Colonic mucosa (tissue), 4 donors: ENCODE results near the gene ZNF180. TPM values are rescaled to one million over a fixed set of nuclear protein-coding genes. Genes with fewer than 3 reads are reported as not detected.

ENCODE experiments used
- DNase-seq: peaks from one replicate; pipeline ENCODE4 v3.0.0-alpha.2; 2020
- H3K27ac ChIP-seq: fragments of 200-600 bp; one replicate; pipeline ENCODE4 v1.8.0; 2021
- H3K27me3 ChIP-seq: fragments of 200-600 bp; one replicate; pipeline ENCODE4 v1.8.0; 2021
- H3K36me3 ChIP-seq: fragments of 200-600 bp; one replicate; pipeline ENCODE4 v1.8.0; 2021
- H3K4me1 ChIP-seq: fragments of 200-600 bp; one replicate; pipeline ENCODE4 v1.8.0; 2021; ENCODE audit warnings: mild to moderate bottlenecking
- H3K4me3 ChIP-seq: fragments of 200-600 bp; one replicate; pipeline ENCODE4 v1.8.0; 2021
- H3K9ac ChIP-seq, 2 donors: one replicate each; pipeline ENCODE4 v1.7.0; 2013; ENCODE audit warnings: control low read depth in 2 of 2, low read depth in 2 of 2, low read length in 2 of 2
- H3K9me3 ChIP-seq: fragments of 200-600 bp; one replicate; pipeline ENCODE4 v1.8.0; 2021
- CTCF ChIP-seq: fragments of 200-600 bp; IDR thresholded peaks from one replicate; pipeline ENCODE4 v1.8.0; 2022; ENCODE audit warnings: antibody characterized with exemption, mild to moderate bottlenecking
- intact Hi-C: fragments of 100-400 bp; cut with DNase I; formaldehyde crosslinking; loops from one replicate; pipeline ENCODE4 v1.14.1; 2022
- total RNA-seq, 2 donors: library from RNA; stranded (reverse); fragmentation: NEBNext Ultra II Directional in 1 of 2; extraction: Animal tissue kit (Norgen Biotek cat#: 25700) in 1 of 2; gene quantifications; one replicate each; pipeline ENCODE4 v1.2.1, GENCODE V29; 2021
- donor health status: healthy.
- donor health status: DM: no; HTN: no; CAD: no.
- donor health status: DM: no; HTN: no; CAD: no.

The ZNF180 gene
- total RNA-seq = 1 to 10 TPM; 6.4 to 7.3 TPM

- intact Hi-C loops = no loop called here
- Histone ChIP-seq H3K4me3 (peak within 1 kb of the TSS; percentile 74), H3K9ac (peak within 1 kb of the TSS; percentile 68 to 88), H3K27ac (peak within 1 kb of the TSS; percentile 81), H3K27me3 (no peaks in the 10 kb centered on the region), H3K4me1 (peaks cover 4% of the 10 kb centered on the region), H3K36me3 (no peaks in the 10 kb centered on the region), H3K9me3 (peaks cover 4% of the 10 kb centered on the region)
- TF ChIP-seq CTCF = peak; percentile 44
- DNase-seq = peak; percentile 98
Observed at GRCh38 chr19:44499962-44500949, at the start of gene ZNF180. ZNF180 (minus strand) TSS chr19:44500522; CDS start chr19:44497334, 3,188 bp downstream.

- Histone ChIP-seq H3K4me3 (no peak overlapping the region), H3K27ac (no peak overlapping the region), H3K9ac (no peak overlapping the region), H3K27me3 (no peaks in the 10 kb centered on the region), H3K4me1 (no peaks in the 10 kb centered on the region), H3K36me3 (no peaks in the 10 kb centered on the region), H3K9me3 (no peaks in the 10 kb centered on the region)
- intact Hi-C loops = no loop called here
- no peak for TF ChIP-seq CTCF
- DNase-seq = no peak
Observed at GRCh38 chr19:44549507-44549906, 49.2 kb upstream of the ZNF180 start.

- H3K4me1 ChIP-seq = no peaks in the 10 kb centered on the region
- intact Hi-C loops = no loop called here
- H3K36me3 ChIP-seq = no peaks in the 10 kb centered on the region
- H3K9ac ChIP-seq = no peak overlapping the region
- TF ChIP-seq CTCF = no peak
- no peaks in the 10 kb centered on the region for H3K27me3 ChIP-seq
- H3K9me3 ChIP-seq = no peaks in the 10 kb centered on the region
- no peak for DNase-seq
- H3K4me3 ChIP-seq = no peak overlapping the region
- H3K27ac ChIP-seq = no peak overlapping the region
Observed at GRCh38 chr19:44548736-44549135, 48.4 kb upstream of the ZNF180 start.

- Histone ChIP-seq H3K27me3 (no peaks in the 10 kb centered on the region), H3K9me3 (no peaks in the 10 kb centered on the region), H3K36me3 (no peaks in the 10 kb centered on the region), H3K4me1 (no peaks in the 10 kb centered on the region), H3K27ac (no peak overlapping the region), H3K4me3 (no peak overlapping the region), H3K9ac (no peak overlapping the region)
- DNase-seq = no peak
- no peak for TF ChIP-seq CTCF
- intact Hi-C loops = no loop called here
Observed at GRCh38 chr19:44544031-44544430, 43.7 kb upstream of the ZNF180 start.

GRCh38 chr19:44542671-44543070 is 42.3 kb upstream of the ZNF180 start:
- no peaks in the 10 kb centered on the region for H3K4me1 ChIP-seq
- no peaks in the 10 kb centered on the region for H3K9me3 ChIP-seq
- H3K9ac ChIP-seq = no peak overlapping the region
- H3K36me3 ChIP-seq = no peaks in the 10 kb centered on the region
- no peak overlapping the region for H3K4me3 ChIP-seq
- DNase-seq = no peak
- H3K27me3 ChIP-seq = no peaks in the 10 kb centered on the region
- H3K27ac ChIP-seq = no peak overlapping the region
- TF ChIP-seq CTCF = no peak
- intact Hi-C loops = no loop called here
